ENCODE data around the gene SEC24B.
"Not testable (repeated sequence)": the region's sequence is repeated elsewhere in the genome, so short reads cannot be mapped to it uniquely, and the experiment has no call there.

Gene SEC24B

GRCh38 chr4:109434007-109434971, 674 bp downstream of the SEC24B start:
- peak; percentile 15 to 34 for DNase-seq

GRCh38 chr4:109435635-109436034, 2.0 kb downstream of the SEC24B start:
- DNase-seq, result no peak

- DNase-seq, result no peak
Measured at GRCh38 chr4:109436504-109436903, 2.9 kb downstream of the SEC24B start.

GRCh38 chr4:109440948-109441347, 7.3 kb downstream of the SEC24B start:
- DNase-seq, result no peak

DNA sequence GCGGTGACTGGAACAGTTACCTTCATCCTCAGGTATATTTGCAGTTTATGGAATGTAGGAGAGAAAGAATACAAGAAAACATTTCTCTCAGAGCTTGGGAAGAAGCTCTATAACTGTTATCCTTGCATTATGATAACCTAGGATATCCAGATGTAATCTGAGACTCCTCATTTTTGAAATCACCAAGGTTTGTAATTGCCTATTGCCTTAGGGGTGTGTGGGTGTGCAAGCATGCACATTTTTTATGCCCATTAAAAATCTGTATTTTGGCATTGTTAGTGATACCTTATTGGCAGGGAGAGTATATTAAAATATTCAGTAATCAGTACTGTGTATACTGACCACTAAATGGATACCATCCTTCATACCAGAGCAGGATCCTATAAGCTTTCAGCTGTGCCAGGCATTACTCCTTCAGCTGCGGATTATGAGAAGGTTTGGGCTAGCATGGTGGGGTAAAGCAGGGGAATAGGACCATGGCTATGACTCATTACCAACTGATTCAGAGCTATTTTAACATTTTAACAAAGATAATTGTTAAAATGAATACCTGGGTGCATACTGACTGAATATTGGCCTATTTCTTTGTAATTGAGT, 8.3 kb downstream of the SEC24B start:
- no peak for DNase-seq

- DNase-seq, result no peak
Measured at GRCh38 chr4:109444182-109444844, 10.7 kb downstream of the SEC24B start.

GRCh38 chr4:109447278-109447677, 13.7 kb downstream of the SEC24B start:
- no peak for DNase-seq

DNA sequence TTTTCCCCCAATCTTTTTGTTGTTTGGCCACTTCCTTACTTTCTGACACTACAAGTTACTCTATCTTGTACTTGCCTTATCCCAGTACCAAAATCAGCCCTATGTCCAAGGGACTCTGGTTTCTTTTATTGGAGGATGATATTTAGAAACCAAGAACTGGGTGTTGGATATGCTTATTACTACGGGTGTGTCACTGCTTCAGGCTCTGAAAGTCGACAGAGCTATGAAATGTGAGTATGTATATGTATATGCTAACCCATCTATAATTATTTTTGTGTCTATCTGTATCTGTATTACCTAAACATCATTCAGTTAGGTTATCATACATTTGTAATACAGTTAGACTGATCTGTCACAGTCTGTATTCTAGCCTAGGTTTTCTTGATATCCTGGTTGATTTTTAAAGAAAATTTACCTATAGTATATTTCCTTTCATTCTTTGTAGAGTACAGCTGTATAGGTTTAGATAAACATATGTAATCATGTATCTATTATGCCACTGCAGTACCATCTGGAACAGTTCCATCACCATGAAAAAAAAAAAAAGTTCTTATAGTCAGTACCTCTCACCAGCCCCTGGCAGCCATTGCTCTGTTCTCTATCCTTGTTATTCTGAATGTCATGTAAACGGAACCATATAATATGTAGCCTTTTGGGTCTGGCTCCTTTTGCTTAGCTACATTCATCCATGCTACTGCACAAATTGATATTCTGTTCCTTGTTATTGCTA, 18.1 kb downstream of the SEC24B start:
- no peak for DNase-seq

GRCh38 chr4:109453110-109453509, 19.5 kb downstream of the SEC24B start:
- not testable (repeated sequence) for DNase-seq

- DNase-seq, result no peak
Measured at GRCh38 chr4:109462297-109462696, 28.7 kb downstream of the SEC24B start.

- no peak for DNase-seq
Measured at GRCh38 chr4:109462802-109463201, 29.2 kb downstream of the SEC24B start.

GRCh38 chr4:109465069-109465468, 31.5 kb downstream of the SEC24B start:
- no peak for DNase-seq

GRCh38 chr4:109469915-109470314, 36.3 kb downstream of the SEC24B start:
- no peak for DNase-seq

DNA sequence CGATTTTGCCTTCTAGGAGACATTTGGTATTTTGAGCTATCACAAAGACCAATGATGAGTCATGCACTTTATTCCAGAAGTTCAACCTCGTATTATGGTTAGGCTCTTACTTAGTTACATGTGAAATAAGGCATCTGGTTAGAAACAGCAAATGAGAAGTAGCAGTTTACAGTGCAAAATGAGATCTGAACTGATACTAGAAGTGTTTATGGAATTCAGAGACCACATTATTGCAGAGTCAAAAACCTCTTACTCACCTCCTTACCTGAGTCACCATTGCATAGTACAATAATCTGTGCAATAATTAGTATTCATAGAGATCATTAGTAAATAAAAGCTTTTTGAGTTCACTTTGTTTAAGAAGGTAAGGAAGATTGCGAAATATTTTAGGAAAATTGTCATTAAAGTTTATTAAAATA, 38.7 kb downstream of the SEC24B start:
- no peak for DNase-seq

GRCh38 chr4:109473824-109474223, 40.2 kb downstream of the SEC24B start:
- no peak for DNase-seq

DNA sequence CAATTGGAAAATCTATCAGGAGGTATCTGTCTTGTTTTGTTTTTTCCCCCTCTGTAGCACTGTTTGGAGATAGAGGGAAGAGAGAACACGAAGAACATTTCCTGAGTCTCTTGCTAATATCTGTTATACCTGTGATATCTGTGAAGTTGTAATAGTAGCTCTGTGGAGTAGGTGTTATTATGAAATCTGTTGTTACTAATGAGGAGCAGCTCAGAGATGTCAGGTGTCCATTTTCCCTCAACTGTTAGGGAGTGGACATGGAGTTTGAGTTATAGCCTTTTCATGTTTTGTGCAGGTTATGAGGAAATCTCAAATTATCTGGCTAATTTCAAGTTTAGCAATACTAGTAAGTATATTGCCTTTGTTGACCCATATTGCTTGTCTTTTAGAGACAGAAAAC, 52.4 kb downstream of the SEC24B start:
- no peak for DNase-seq

DNA sequence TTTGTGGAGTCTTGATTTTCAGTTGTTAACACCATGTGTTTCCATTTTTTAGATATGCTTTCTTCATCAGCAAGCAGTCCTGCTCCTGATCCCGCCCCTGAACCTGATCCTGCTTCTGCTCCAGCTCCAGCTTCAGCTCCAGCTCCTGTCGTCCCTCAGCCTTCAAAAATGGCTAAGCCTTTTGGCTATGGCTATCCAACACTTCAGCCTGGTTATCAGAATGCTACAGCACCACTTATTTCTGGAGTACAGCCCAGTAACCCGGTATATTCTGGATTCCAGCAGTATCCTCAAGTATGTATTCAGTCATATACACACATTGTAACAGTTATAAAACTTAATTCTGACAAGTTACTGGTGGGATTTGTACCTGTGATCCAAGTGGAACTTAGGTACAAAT, 60.9 kb downstream of the SEC24B start:
- DNase-seq, result no peak

- no peak for DNase-seq
Measured at GRCh38 chr4:109495514-109495913, 61.9 kb downstream of the SEC24B start.

DNA sequence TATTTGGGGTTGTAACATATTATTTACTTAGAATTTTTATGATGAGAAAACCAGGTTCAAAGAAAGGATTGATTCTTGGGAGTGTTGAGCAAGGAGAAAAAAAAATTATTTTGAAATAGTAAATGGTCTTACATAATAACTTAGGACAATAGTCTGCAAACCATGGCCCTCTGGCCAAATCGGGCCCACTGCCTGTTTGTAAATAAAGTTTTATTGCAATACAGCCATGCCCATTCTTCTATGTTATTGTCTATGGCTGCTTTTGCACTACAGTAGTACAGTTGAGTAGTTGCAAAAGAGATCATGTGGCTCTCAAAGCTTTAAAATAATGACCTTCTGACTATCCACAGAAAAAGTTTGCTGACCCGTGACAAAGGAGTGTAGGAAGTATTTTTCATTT, 63.3 kb downstream of the SEC24B start:
- no peak for DNase-seq

DNA sequence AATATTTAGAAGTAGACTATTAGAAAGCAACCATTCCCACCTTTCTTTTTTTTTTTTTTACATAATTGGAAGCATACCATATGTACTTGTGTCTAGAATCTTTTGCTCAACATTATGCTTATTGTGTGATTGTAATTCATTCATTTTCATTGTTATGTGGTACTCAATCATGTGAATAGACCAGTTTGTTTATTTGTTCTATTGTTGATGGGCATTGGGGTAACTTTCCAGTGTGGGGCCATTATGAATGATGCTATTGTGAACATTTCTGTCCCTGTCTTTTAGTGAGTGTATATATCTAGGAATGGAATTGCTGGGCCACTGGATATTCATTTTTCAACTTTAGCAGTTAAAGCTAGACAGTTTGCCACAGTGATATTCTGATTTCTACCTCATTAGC, 63.9 kb downstream of the SEC24B start:
- DNase-seq, result no peak

DNA sequence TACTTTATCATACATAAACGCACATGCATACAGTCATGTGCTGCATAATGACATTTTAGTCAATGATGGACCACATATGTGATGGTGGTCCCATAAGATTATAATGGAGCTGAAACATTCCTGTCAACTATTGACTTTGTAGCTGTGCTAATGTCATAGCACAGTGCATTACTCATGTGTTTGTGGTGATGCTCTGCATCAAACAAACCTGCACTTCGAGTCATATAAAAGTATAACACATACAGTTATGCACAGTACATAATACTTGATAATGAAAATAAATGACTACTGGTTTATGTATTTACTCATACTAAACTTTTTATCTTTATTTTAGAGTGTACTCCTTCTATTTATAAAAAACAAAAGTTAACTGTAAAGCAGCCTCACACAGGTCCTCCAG, 65.9 kb downstream of the SEC24B start:
- no peak for DNase-seq

DNA sequence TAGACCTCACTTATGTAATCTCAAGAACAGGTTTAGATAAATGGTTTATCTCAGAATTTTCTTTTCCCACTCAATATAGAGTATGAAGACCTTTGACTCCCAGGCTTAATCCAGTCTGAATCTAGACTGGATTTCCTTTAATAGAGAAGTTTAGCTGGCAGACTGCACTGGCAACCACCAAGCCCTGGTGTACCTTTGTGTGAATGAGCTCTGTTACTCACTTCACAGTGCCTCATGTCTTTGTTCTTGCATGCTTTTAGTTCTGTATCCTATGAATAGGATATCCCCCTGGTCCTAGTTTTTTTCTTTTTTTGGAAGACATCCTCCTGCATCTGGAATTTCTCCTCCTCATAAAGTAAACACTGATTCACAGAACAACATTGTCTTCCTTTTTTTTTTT, 73.3 kb downstream of the SEC24B start:
- no peak for DNase-seq

DNA sequence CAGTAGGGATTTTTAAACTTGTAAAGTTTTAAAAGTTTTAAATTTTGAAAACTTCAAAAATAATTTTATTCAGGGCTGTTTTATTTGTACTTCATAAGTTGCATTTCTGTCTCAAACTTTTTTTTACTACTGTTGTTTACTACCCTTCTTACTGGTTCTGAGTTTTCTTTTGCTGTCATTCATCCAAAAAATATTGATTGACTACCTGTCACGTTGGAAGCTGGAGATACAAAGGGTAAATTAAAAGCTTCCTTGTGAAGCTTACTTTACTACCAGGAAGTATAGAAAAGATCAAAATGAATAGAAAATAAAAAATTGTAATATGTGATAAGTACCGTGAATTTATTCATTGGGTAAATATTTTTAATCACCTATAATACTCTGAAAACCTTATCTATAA, 77.1 kb downstream of the SEC24B start:
- no peak for DNase-seq
